ENCODE data around the gene COIL. TPM values are rescaled to one million over a fixed set of nuclear protein-coding genes. Genes with fewer than 3 reads are reported as not detected.
A peak's percentile ranks its signal among the peaks of the same experiment; 100 is the strongest.

COIL gene
- total and polyA plus RNA-seq, 2 of the 13 experiments (the other 11 are each of a cell fraction or from before 2014, with no cell fraction given), result 8.1 to 29.4 TPM

GRCh38 chr17:56935461-56935860 is 25.4 kb downstream of the COIL start (continued):
- TF ChIP-seq ZBTB34 (CRISPR knock-in tag; IDR thresholded peaks at IDR 0.05) (no peak), HMGXB3 (CRISPR knock-in tag; IDR thresholded peaks at IDR 0.05; ENCODE audit: borderline replicate concordance) (no peak), ISL2 (CRISPR knock-in tag; IDR thresholded peaks at IDR 0.05) (no peak), ZNF619 (CRISPR knock-in tag; IDR thresholded peaks at IDR 0.05) (no peak), ZFP41 (CRISPR knock-in tag; IDR thresholded peaks at IDR 0.05; ENCODE audit: borderline replicate concordance) (no peak), KAT7 (CRISPR knock-in tag; IDR thresholded peaks at IDR 0.05; ENCODE audit: borderline replicate concordance) (no peak), GFI1 (CRISPR knock-in tag; IDR thresholded peaks at IDR 0.05; ENCODE audit: borderline replicate concordance) (no peak), SRF (IDR thresholded peaks at IDR 0.05; ENCODE audit: low read depth, low read length) (no peak), JUN (CRISPR knock-in tag; IDR thresholded peaks at IDR 0.05) (no peak), ZNF253 (CRISPR knock-in tag; IDR thresholded peaks at IDR 0.05; ENCODE audit: borderline replicate concordance) (no peak), ZNF317 (CRISPR knock-in tag; IDR thresholded peaks at IDR 0.05) (0 out of 2 replicates have a peak, but pooled peaks have one; percentile 36), MED13 (CRISPR knock-in tag; IDR thresholded peaks at IDR 0.05) (no peak), LBX2 (CRISPR knock-in tag; IDR thresholded peaks at IDR 0.05; ENCODE audit: borderline replicate concordance) (no peak), ZNF576 (CRISPR knock-in tag; IDR thresholded peaks at IDR 0.05) (no peak), IRF2 (CRISPR knock-in tag; IDR thresholded peaks at IDR 0.05) (no peak), ARHGAP35 (CRISPR knock-in tag; IDR thresholded peaks at IDR 0.05; ENCODE audit: borderline replicate concordance) (no peak)
- TF ChIP-seq, protein P1, sequence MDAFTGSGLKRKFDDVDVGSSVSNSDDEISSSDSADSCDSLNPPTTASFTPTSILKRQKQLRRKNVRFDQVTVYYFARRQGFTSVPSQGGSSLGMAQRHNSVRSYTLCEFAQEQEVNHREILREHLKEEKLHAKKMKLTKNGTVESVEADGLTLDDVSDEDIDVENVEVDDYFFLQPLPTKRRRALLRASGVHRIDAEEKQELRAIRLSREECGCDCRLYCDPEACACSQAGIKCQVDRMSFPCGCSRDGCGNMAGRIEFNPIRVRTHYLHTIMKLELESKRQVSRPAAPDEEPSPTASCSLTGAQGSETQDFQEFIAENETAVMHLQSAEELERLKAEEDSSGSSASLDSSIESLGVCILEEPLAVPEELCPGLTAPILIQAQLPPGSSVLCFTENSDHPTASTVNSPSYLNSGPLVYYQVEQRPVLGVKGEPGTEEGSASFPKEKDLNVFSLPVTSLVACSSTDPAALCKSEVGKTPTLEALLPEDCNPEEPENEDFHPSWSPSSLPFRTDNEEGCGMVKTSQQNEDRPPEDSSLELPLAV (CRISPR knock-in tag; conservative IDR thresholded peaks at IDR 0.05; ENCODE audit: low read depth), result no peak
- TF ChIP-seq, protein P2, sequence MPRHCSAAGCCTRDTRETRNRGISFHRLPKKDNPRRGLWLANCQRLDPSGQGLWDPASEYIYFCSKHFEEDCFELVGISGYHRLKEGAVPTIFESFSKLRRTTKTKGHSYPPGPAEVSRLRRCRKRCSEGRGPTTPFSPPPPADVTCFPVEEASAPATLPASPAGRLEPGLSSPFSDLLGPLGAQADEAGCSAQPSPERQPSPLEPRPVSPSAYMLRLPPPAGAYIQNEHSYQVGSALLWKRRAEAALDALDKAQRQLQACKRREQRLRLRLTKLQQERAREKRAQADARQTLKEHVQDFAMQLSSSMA (CRISPR knock-in tag; IDR thresholded peaks at IDR 0.05), result no peak
